ENCODE data around the gene LILRB1. TPM values are rescaled to one million over a fixed set of nuclear protein-coding genes. Genes with fewer than 3 reads are reported as not detected.

The LILRB1 gene
- total and polyA plus RNA-seq, 2 of the 13 experiments (the other 11 are each of a cell fraction or from before 2014, with no cell fraction given), result not detected

Small RNA genes lying within 50 kb of the gene (microRNA-seq; reads per million reads assigned to microRNA genes)
- gene MIR8061, result not detected

Small RNA genes lying within 50 kb of the gene (small RNA-seq; reads per million reads assigned to genes)
- gene AC245036.3 (ENCODE audit: insufficient read depth in 2 of 3, insufficient read length in 3 of 3, low read depth in 2 of 3, low replicate concordance in 1 of 3) (0 reads per million in 3 experiments), gene MIR8061 (ENCODE audit: insufficient read depth in 2 of 3, insufficient read length in 3 of 3, low read depth in 2 of 3, low replicate concordance in 1 of 3) (0 reads per million in 3 experiments)

Other genes starting within 250 kb of the LILRB1 start
- 10.6 and 19.9 TPM in 2 replicates for gene TTYH1, start 215.0 kb upstream of the LILRB1 start, total RNA-seq (2016; rRNA removed; fragmentation: Illumina TruSeq; extraction: Trizol)
- gene TTYH1, start 215.0 kb upstream of the LILRB1 start, polyA plus RNA-seq (2011; rRNA removed), result 6.9 and 8.9 TPM in 2 replicates
- gene LENG8, start 181.3 kb upstream of the LILRB1 start, total RNA-seq (2016; rRNA removed; fragmentation: Illumina TruSeq; extraction: Trizol), result 5.8 and 14.3 TPM in 2 replicates
- gene LENG8, start 181.3 kb upstream of the LILRB1 start, polyA plus RNA-seq (2011; rRNA removed), result 38.3 and 41.9 TPM in 2 replicates
- gene LENG9, start 166.7 kb upstream of the LILRB1 start, total RNA-seq (2016; rRNA removed; fragmentation: Illumina TruSeq; extraction: Trizol), result 1.5 and 2.9 TPM in 2 replicates
- 0.75 and 1.2 TPM in 2 replicates for gene LENG9, start 166.7 kb upstream of the LILRB1 start, polyA plus RNA-seq (2011; rRNA removed)
- gene CDC42EP5, start 157.2 kb upstream of the LILRB1 start, total RNA-seq (2016; rRNA removed; fragmentation: Illumina TruSeq; extraction: Trizol), result 0.83 and 1.6 TPM in 2 replicates
- 0.34 and 0.41 TPM in 2 replicates for gene CDC42EP5, start 157.2 kb upstream of the LILRB1 start, polyA plus RNA-seq (2011; rRNA removed)
- gene LAIR2, start 127.7 kb upstream of the LILRB1 start, total RNA-seq (2016; rRNA removed; fragmentation: Illumina TruSeq; extraction: Trizol), result 0.76 and 1.3 TPM in 2 replicates
- gene LAIR2, start 127.7 kb upstream of the LILRB1 start, polyA plus RNA-seq (2011; rRNA removed), result 1.9 and 3.6 TPM in 2 replicates
- not detected in 2 replicates for gene LILRA2, start 56.7 kb upstream of the LILRB1 start, total RNA-seq (2016; rRNA removed; fragmentation: Illumina TruSeq; extraction: Trizol)
- gene LILRA2, start 56.7 kb upstream of the LILRB1 start, polyA plus RNA-seq (2011; rRNA removed), result 0.53 and 1.1 TPM in 2 replicates
- not detected in 2 replicates for gene LILRA1, start 36.9 kb upstream of the LILRB1 start, total RNA-seq (2016; rRNA removed; fragmentation: Illumina TruSeq; extraction: Trizol)
- not detected in 2 replicates for gene LILRA1, start 36.9 kb upstream of the LILRB1 start, polyA plus RNA-seq (2011; rRNA removed)
- not detected in 2 replicates for gene LILRB4, start 32.5 kb downstream of the LILRB1 start, total RNA-seq (2016; rRNA removed; fragmentation: Illumina TruSeq; extraction: Trizol)
- gene LILRB4, start 32.5 kb downstream of the LILRB1 start, polyA plus RNA-seq (2011; rRNA removed), result not detected in 2 replicates
- not detected in 2 replicates for gene KIR3DL3, start 94.0 kb downstream of the LILRB1 start, total RNA-seq (2016; rRNA removed; fragmentation: Illumina TruSeq; extraction: Trizol)
- not detected in 2 replicates for gene KIR3DL3, start 94.0 kb downstream of the LILRB1 start, polyA plus RNA-seq (2011; rRNA removed)
- gene KIR2DL3, start 108.0 kb downstream of the LILRB1 start, total RNA-seq (2016; rRNA removed; fragmentation: Illumina TruSeq; extraction: Trizol), result not detected in 2 replicates
- gene KIR2DL3, start 108.0 kb downstream of the LILRB1 start, polyA plus RNA-seq (2011; rRNA removed), result not detected in 2 replicates
- not detected in 2 replicates for gene KIR2DL1, start 139.3 kb downstream of the LILRB1 start, total RNA-seq (2016; rRNA removed; fragmentation: Illumina TruSeq; extraction: Trizol)
- gene KIR2DL1, start 139.3 kb downstream of the LILRB1 start, polyA plus RNA-seq (2011; rRNA removed), result not detected in 2 replicates
- gene KIR2DL4, start 173.1 kb downstream of the LILRB1 start, total RNA-seq (2016; rRNA removed; fragmentation: Illumina TruSeq; extraction: Trizol), result not detected in 2 replicates
- not detected in 2 replicates for gene KIR2DL4, start 173.1 kb downstream of the LILRB1 start, polyA plus RNA-seq (2011; rRNA removed)
- not detected in 2 replicates for gene KIR3DL1, start 186.0 kb downstream of the LILRB1 start, total RNA-seq (2016; rRNA removed; fragmentation: Illumina TruSeq; extraction: Trizol)
- gene KIR3DL1, start 186.0 kb downstream of the LILRB1 start, polyA plus RNA-seq (2011; rRNA removed), result not detected in 2 replicates
- gene KIR2DS4, start 202.2 kb downstream of the LILRB1 start, total RNA-seq (2016; rRNA removed; fragmentation: Illumina TruSeq; extraction: Trizol), result not detected in 2 replicates
- not detected in 2 replicates for gene KIR2DS4, start 202.2 kb downstream of the LILRB1 start, polyA plus RNA-seq (2011; rRNA removed)
- not detected in 2 replicates for gene KIR3DL2, start 220.0 kb downstream of the LILRB1 start, total RNA-seq (2016; rRNA removed; fragmentation: Illumina TruSeq; extraction: Trizol)
- gene KIR3DL2, start 220.0 kb downstream of the LILRB1 start, polyA plus RNA-seq (2011; rRNA removed), result not detected in 2 replicates
- not detected in 2 replicates for gene FCAR, start 243.8 kb downstream of the LILRB1 start, total RNA-seq (2016; rRNA removed; fragmentation: Illumina TruSeq; extraction: Trizol)
- not detected in 2 replicates for gene FCAR, start 243.8 kb downstream of the LILRB1 start, polyA plus RNA-seq (2011; rRNA removed)

All from HepG2 (cell line).